GM08714 (cell line): ENCODE data around the gene NOTCH3.

ENCODE experiments used
- H3K4me3 ChIP-seq: fragments of 200-500 bp; sonication (Bioruptor generic); 2 replicates; pipeline ENCODE4 v1.5.1; 2014; ENCODE audit warnings: mild to moderate bottlenecking, low read length, inconsistent platforms
- ZNF274 ChIP-seq: IDR thresholded peaks from 2 replicates; pipeline ENCODE4 v1.6.1; 2012; ENCODE audit warnings: mild to moderate bottlenecking, low read depth, low read length

The NOTCH3 gene

GRCh38 chr19:15144046-15144646, 56.6 kb downstream of the NOTCH3 start:
- TF ChIP-seq ZNF274: no peak
- H3K4me3 ChIP-seq: no peak overlapping the region

- H3K4me3 ChIP-seq: no peak overlapping the region
- TF ChIP-seq ZNF274: no peak
Observed at GRCh38 chr19:15142313-15142712, 58.5 kb downstream of the NOTCH3 start.

- no peak overlapping the region for H3K4me3 ChIP-seq
- TF ChIP-seq ZNF274: no peak
Observed at GRCh38 chr19:15141143-15141542, 59.7 kb downstream of the NOTCH3 start.

- H3K4me3 ChIP-seq: no peak overlapping the region
- TF ChIP-seq ZNF274: no peak
Observed at GRCh38 chr19:15138427-15138826, 62.4 kb downstream of the NOTCH3 start.

- no peak for TF ChIP-seq ZNF274
- no peak overlapping the region for H3K4me3 ChIP-seq
Observed at GRCh38 chr19:15137777-15138176, 63.0 kb downstream of the NOTCH3 start.

- H3K4me3 ChIP-seq: no peak overlapping the region
- TF ChIP-seq ZNF274: no peak
Observed at GRCh38 chr19:15136234-15136954, 64.4 kb downstream of the NOTCH3 start.

GRCh38 chr19:15129856-15130585, 70.8 kb downstream of the NOTCH3 start:
- no peak overlapping the region for H3K4me3 ChIP-seq

GRCh38 chr19:15128162-15128770, 72.5 kb downstream of the NOTCH3 start:
- TF ChIP-seq ZNF274: no peak
- H3K4me3 ChIP-seq: no peak overlapping the region

More at GRCh38 chr19:15129856-15130585, 70.8 kb downstream of the NOTCH3 start:
- TF ChIP-seq ZNF274: no peak

GRCh38 chr19:15126131-15126910, 74.5 kb downstream of the NOTCH3 start:
- no peak overlapping the region; the same call in 1 of the 2 replicates for H3K4me3 ChIP-seq
- TF ChIP-seq ZNF274: no peak

- TF ChIP-seq ZNF274: no peak
- H3K4me3 ChIP-seq: peak overlapping the region; percentile 72
Observed at GRCh38 chr19:15125232-15126067, 75.3 kb downstream of the NOTCH3 start.

GRCh38 chr19:15124572-15125231, 76.1 kb downstream of the NOTCH3 start:
- H3K4me3 ChIP-seq: peak overlapping the region; percentile 72; the same call in 1 of the 2 replicates
- no peak for TF ChIP-seq ZNF274

- TF ChIP-seq ZNF274: no peak
- H3K4me3 ChIP-seq: peak overlapping the region; percentile 72; the same call in 1 of the 2 replicates
Observed at GRCh38 chr19:15123900-15124299, 76.9 kb downstream of the NOTCH3 start.
